Calu3 (cell line): ENCODE data around the gene AKAP13. TPM values are rescaled to one million over a fixed set of nuclear protein-coding genes. Genes with fewer than 3 reads are reported as not detected.
A peak's percentile ranks its signal among the peaks of the same experiment; 100 is the strongest.

Experiments used
- BruUV-seq: library from RNA; stranded (reverse); fragments of 400-500 nt; replicated peaks from 2 replicates; lab custom pipeline; 2021; lab: Mats Ljungman, UMichigan
- CTCF ChIA-PET: fragments of 300-600 bp; sonication (Branson Sonifier 250); formaldehyde crosslinking; loops from one replicate; lab custom pipeline; 2022; ENCODE audit warnings: antibody characterized with exemption; lab: Charles Lee
- DNase-seq: peaks from one replicate; pipeline ENCODE4 v3.0.0; 2022
- H3K27ac Mint-ChIP-seq: one replicate; pipeline ENCODE4 v1.8.0; 2022; ENCODE audit warnings: mixed read lengths; ENCODE audit not compliant: unreplicated experiment
- H3K27me3 Mint-ChIP-seq: one replicate; pipeline ENCODE4 v1.8.0; 2022; ENCODE audit warnings: mixed read lengths; ENCODE audit not compliant: unreplicated experiment
- H3K36me3 Mint-ChIP-seq: one replicate; pipeline ENCODE4 v1.8.0; 2022; ENCODE audit warnings: mild to moderate bottlenecking, moderate library complexity, mixed read lengths; ENCODE audit not compliant: insufficient read depth, unreplicated experiment
- H3K4me1 Mint-ChIP-seq: one replicate; pipeline ENCODE4 v1.8.0; 2022; ENCODE audit warnings: mild to moderate bottlenecking, low read depth, mixed read lengths; ENCODE audit not compliant: unreplicated experiment
- H3K4me3 Mint-ChIP-seq: one replicate; pipeline ENCODE4 v1.8.0; 2022; ENCODE audit warnings: mild to moderate bottlenecking, low read depth, moderate library complexity, mixed read lengths; ENCODE audit not compliant: unreplicated experiment
- H3K9me3 Mint-ChIP-seq: one replicate; pipeline ENCODE4 v1.8.0; 2022; ENCODE audit warnings: low read depth, mixed read lengths; ENCODE audit not compliant: unreplicated experiment
- intact Hi-C: fragments of 100-400 bp; cut with micrococcal nuclease; formaldehyde crosslinking; loops from one replicate; pipeline ENCODE4 v1.10.0; 2022; ENCODE audit not compliant: unreplicated experiment
- total RNA-seq: library from RNA; stranded (reverse); gene quantifications from 2 replicates; pipeline ENCODE4 v1.2.3, GENCODE V29; 2022
- TF ChIP-seq, protein P1 (sequence below): fragments of 200-600 bp; IDR thresholded peaks from one replicate; pipeline ENCODE4 v1.8.0; 2022; ENCODE audit warnings: antibody characterized with exemption; ENCODE audit not compliant: unreplicated experiment

AKAP13 gene
- total RNA-seq, 1 experiment from 2014 or later: 145 TPM

DNA sequence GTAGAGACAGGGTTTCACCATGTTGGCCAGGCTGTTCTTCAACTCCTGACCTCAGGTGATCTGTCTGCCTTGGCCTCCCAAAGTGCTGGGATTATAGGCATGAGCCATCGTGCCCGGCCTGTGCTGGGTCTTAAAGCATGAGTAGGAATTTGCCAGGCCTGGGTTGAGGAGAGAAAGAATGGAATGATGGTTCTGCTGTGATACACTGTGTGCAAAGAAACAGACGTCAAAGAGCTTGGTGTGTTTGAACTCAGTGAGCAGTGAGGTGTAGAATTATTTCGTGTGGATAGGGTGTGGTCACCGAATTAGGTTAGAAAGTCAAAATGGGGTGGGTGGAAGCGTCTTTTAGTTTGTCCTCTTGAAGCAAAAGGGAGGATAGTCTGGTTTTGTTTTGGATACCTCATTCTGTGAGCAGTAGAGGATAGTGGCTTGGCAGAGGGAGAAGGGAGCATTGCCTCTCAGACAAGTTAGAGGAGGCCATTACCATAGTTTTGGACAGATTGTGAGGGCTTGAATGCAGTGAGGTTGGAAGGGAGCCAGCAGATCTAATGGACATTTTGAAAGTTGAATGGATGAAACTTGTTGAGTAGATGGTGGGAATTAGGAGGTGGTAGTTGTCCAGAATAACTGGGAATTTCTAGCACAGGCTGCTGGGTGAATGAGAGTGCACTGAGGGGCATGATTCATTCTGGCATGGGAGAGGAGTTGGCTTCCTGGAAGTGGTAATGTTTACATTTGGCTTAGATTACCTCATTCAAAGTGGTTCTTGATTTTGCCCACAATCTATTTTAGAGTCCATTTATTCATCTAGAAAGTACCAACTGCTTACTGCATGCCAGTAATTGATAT, 27.2 kb downstream of the AKAP13 start:
- Mint-ChIP-seq H3K4me3 (peak overlapping the region; percentile 31), H3K27me3 (no peaks in the 10 kb centered on the region), H3K27ac (peak overlapping the region; percentile 81), H3K36me3 (peaks cover 18% of the 10 kb centered on the region), H3K4me1 (peaks cover 69% of the 10 kb centered on the region), H3K9me3 (no peaks in the 10 kb centered on the region)
- CTCF ChIA-PET: no interaction called here
- peak; percentile 57 for DNase-seq
- no TSS peak for BruUV-seq
- TF ChIP-seq, protein P1, sequence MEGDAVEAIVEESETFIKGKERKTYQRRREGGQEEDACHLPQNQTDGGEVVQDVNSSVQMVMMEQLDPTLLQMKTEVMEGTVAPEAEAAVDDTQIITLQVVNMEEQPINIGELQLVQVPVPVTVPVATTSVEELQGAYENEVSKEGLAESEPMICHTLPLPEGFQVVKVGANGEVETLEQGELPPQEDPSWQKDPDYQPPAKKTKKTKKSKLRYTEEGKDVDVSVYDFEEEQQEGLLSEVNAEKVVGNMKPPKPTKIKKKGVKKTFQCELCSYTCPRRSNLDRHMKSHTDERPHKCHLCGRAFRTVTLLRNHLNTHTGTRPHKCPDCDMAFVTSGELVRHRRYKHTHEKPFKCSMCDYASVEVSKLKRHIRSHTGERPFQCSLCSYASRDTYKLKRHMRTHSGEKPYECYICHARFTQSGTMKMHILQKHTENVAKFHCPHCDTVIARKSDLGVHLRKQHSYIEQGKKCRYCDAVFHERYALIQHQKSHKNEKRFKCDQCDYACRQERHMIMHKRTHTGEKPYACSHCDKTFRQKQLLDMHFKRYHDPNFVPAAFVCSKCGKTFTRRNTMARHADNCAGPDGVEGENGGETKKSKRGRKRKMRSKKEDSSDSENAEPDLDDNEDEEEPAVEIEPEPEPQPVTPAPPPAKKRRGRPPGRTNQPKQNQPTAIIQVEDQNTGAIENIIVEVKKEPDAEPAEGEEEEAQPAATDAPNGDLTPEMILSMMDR: no peak
- intact Hi-C loops: no loop called here

DNA sequence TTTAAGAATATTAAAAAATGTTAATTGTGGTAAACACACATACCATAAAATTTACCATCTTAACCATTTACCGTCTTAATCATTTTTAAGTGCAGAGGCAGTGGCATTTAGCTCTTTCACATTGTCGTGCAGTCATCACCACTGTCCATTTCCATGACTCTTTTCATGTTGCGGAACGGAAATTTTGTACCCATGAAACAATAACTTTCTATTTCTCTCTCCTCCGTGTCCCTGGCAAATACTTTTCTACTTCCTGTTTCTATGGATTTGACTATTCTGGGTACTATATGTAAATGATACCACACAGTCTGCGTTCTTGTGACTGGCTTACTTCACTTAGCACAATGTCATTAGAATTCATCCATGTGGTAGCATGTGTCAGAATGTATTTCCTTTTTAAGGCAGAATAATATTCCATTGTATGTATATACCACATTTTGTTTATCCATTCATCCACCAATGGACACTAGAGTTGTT, 27.9 kb downstream of the AKAP13 start:
- Mint-ChIP-seq H3K27me3 (no peaks in the 10 kb centered on the region), H3K4me3 (no peak overlapping the region), H3K36me3 (peaks cover 23% of the 10 kb centered on the region), H3K9me3 (no peaks in the 10 kb centered on the region), H3K27ac (peak overlapping the region; percentile 81), H3K4me1 (peaks cover 76% of the 10 kb centered on the region)
- DNase-seq: no peak
- BruUV-seq: no TSS peak
- intact Hi-C loops: no loop called here
- TF ChIP-seq, protein P1: no peak
- CTCF ChIA-PET: no interaction called here

DNA sequence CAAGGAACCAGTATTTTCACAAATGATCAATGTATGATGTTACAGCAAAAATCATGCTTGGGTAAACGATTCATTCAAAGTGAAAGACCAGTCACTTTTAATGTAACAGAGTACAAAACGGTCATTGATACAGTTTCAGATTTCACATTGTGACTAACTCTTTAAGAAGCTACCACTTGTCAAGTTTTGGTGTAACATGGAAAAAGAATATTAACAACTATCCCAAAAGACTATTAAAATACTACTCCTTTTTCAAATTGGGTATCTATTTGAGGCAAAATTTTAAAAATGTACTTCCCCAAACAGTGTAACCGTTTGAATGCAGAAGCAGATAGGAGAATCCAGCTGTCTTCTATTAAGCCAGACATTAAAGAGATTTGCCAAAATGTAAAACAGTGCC, 31.7 kb downstream of the AKAP13 start:
- H3K9me3 Mint-ChIP-seq: no peaks in the 10 kb centered on the region
- no peak for DNase-seq
- peaks cover 81% of the 10 kb centered on the region for H3K4me1 Mint-ChIP-seq

DNA sequence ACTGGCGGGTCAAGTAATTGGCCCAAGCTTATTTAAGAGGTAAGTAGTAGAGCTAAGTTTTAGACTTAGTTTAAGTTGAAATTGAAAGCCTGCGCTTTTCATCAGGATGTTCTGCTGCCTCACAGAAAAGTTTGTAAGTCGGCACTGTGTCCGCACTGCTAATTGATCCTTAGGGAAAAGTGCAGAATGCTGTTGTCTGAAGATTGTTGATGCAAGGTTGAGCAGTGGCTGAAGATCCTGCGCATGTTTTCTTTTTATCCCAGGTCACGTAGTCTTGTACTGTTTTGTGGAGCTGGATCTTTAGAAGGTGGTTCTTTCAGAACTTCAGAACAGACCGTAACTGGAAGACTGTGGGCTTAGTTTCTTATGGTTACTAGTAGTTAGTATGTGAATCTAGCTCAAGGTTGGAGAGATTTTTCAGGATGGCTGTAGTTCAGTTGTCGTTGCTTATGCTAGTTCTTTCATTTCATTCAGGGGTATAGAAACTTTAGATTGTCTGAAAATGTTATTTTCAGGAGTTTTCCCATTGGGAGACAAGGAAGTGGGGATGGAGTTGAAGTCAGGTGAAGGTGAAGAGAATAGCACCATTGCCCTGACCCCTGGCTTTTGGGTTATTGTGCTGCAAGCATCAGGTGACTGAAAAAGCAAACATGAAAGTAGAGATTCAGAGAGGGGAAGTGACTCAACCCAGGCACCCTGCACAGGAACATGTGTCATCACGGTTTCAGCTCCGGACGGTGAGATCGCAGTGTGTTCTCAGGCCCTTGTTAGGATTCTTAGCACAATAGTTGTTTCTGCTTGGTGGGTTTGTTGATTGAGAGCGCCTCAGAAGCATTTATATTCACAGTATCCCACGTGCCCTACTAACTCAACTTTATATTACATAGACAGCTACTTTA, 32.8 kb downstream of the AKAP13 start:
- Mint-ChIP-seq H3K27me3 (no peaks in the 10 kb centered on the region), H3K9me3 (no peaks in the 10 kb centered on the region), H3K36me3 (peaks cover 22% of the 10 kb centered on the region), H3K27ac (peak overlapping the region; percentile 90), H3K4me1 (peaks cover 79% of the 10 kb centered on the region), H3K4me3 (peak overlapping the region; percentile 43)
- CTCF ChIA-PET: interaction anchor here (0.9 to 5.9 kb wide), 12 partner anchors 9 to 255 kb away, joined by 3 to 85 read pairs (median 5); partner anchors contain the start of gene AKAP13
- TF ChIP-seq, protein P1: no peak
- intact Hi-C loops: loop anchor here (1.0 kb wide), 1 partner anchor 8 kb away; no protein-coding TSS in a partner anchor
- BruUV-seq: no TSS peak
- peak; percentile 79 for DNase-seq

More for the DNA sequence above, 31.7 kb downstream of the AKAP13 start:
- CTCF ChIA-PET: interaction anchor here (0.7 to 5.9 kb wide), 6 partner anchors 8 to 132 kb away, joined by 3 to 85 read pairs (median 22); no protein-coding TSS in a partner anchor
- intact Hi-C loops: no loop called here
- Mint-ChIP-seq H3K36me3 (peaks cover 28% of the 10 kb centered on the region), H3K27me3 (no peaks in the 10 kb centered on the region), H3K27ac (no peak overlapping the region), H3K4me3 (no peak overlapping the region)
- no TSS peak for BruUV-seq
- TF ChIP-seq, protein P1: no peak
